ENCODE data around the gene HS3ST6.
"Not testable (repeated sequence)": the region's sequence is repeated elsewhere in the genome, so short reads cannot be mapped to it uniquely, and the experiment has no call there.

HS3ST6 gene

GRCh38 chr16:1946495-1947368 is 28.5 kb upstream of the HS3ST6 start:
- no peak for DNase-seq

GRCh38 chr16:1945559-1946391 is 27.6 kb upstream of the HS3ST6 start:
- DNase-seq, result no peak

- DNase-seq, result no peak
These were observed 26.5 kb upstream of the HS3ST6 start for GRCh38 chr16:1944612-1945199.

GRCh38 chr16:1942810-1943726 is 24.9 kb upstream of the HS3ST6 start, which contains the start of gene MSRB1:
Gene MSRB1, minus strand, starts transcription at chr16:1943199. Its CDS starts 43 bp downstream, at chr16:1943156.
- peak; percentile 99 for DNase-seq

DNA sequence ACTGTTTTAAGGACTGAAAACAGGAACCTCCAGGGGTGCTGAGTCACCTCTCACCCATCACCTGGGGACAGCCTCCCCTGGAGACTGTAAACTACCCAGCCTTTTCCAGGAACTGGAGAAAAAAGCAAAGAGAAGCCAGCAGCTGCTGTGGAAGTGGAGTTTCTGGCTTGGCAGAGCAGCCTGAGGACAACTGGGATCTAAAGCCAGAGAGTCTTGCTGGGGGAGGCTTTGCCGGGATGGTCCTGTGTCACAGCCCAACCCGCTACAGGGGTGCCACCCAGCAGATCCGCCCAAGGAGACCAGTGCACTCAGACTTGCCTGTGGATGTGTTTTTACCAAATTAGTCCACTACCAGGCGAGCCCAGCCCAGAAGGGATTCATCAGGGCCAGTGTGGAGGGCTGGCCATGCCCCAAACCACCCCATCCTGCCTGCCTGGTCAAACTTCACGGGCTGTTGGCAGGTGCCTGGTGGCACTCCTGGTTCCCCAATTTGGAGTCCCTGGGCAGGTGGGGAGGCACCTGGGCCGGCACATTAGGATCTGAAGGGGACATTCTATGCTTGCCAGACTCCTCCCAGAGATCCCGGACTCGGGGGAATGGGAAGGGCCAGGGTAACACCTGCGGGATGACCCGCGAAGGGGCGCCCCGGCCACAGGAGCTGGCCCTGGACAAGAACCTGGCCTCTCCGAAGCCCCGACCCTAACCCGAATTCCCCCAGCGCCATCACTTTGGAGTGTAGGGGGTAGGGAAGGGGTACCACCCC is 24.0 kb upstream of the HS3ST6 start:
- DNase-seq, result no peak

DNA sequence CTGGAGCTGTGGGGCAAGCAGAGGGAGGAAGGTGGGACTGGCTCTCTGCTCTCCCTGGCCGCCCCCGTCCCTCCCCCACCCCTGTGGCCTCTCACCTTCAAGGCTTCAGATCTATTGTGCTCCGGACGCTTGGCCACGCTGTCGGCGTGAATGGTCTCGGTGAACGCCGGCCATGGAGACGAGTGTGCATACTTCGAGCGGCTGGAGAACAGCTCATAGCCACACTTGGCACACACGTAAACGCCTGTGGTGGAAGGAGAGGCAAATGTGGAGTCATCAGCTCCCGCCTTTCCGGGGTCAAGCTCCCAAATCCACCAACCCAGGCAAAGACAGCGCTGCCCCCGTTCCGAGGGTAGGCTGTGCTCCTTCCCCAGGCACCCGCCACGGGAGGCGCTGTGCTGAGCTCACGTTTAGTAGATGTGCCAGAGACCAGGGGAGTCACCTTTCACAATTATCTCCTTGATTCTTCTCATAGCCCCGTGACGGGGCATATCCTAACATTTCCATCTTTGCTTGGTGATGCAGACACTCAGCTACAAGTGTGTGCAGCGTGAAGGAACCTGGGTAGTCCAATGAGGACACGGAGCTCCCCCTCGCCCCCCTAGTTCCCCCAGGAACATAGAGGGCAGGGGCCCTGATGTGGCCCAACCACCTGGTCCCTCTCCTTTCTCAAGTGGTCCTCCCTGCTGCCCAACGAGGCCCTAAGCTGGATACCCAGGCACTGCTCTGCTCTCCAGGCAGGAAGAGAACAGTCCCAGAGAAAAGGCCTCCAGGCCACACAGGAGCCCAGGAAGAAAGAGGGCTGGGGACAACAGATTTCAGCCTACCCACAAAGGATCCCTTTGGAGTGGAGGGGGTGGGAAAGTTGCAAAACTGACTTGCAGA is 23.2 kb upstream of the HS3ST6 start:
- DNase-seq, result no peak

- DNase-seq, result no peak
These were observed 22.3 kb upstream of the HS3ST6 start for GRCh38 chr16:1940273-1941161.

DNA sequence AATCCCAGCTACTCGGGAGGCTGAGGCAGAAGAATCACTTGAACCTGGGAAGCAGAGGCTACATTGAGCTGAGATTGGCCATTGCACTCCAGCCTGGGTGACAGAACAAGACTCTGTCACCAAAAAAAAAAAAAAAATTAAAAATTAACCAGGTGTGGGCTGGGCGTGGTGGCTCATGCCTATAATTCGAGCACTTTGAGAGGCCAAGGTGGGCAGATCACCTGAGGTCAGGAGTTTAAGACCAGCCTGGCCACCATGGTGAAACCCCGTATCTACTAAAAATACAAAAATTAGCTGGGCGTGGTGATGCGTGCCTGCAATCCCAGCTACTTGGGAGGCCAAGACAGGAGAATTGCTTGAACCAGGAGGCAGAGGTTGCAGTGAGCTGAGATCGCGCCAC is 21.6 kb upstream of the HS3ST6 start:
- DNase-seq, result not testable (repeated sequence)

DNA sequence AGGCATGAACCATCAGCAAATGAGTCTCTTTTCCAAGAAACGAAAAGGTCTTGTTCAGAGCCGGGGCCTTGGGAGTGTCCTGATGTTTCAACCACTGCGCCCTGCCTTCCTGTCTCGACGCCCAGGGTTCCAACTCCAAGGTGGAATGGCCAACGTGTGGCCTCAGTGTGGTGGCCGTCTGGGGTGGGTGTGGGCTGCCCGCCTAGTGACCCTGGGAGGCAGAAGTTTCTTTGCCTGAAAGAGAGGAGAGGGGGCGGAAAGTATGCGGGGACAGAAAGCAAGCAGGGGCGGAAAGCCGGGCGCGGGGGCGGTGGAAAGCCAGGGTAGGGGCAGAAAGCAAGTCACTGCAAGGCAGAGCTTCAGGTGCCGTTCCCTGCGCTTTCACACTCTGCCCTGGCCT is 20.7 kb upstream of the HS3ST6 start:
- DNase-seq, result no peak

DNA sequence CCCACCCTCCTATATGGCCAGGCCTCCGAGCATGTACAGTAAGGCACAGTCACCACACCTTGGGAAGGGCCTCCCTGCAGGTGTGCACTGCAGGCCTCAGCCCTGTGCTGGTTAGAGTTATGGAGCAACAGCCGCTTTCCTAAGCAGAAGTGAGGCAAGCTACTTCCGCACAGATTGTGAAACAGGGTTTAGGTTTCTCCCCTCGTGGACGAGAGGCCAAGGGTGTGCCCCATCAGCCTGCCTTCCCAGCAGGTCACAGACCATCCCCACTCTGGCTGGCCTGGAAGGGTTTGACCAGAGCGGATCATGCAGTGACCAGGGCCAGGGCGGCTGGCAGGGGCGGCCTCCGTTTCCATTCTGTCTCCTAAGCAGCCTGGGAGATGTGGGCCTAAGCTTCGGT is 20.1 kb upstream of the HS3ST6 start:
- DNase-seq, result no peak

DNA sequence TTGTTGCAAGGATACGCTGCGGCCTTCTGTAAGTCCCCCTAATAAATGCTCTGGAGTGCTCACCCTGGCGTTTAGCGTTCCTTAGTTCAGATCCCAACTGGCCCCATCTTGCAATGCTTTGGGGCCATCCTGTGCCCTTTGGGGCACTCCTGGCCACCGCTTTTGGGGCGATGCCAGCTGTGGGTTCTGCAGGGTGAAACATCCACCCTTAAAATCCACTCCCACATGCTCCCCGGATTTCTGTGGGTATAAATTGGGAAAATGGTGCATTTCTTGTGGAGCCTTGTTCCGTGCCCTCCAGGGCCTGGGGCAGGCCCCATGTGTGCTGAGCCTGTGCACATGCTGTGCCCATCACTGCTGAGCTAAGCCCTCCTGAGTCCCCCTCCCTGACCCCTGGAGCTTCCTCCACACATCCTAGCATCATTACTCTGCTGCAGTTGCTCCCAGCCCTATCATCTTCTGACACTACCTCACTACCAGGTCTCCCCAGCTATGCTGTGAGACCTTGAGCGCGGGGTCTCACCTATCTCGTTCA is 18.8 kb upstream of the HS3ST6 start:
- no peak for DNase-seq

GRCh38 chr16:1933097-1933661 is 15.0 kb upstream of the HS3ST6 start:
- DNase-seq, result no peak

GRCh38 chr16:1932050-1933028 is 14.1 kb upstream of the HS3ST6 start:
- no peak for DNase-seq

- DNase-seq, result no peak
These were observed 12.1 kb upstream of the HS3ST6 start for GRCh38 chr16:1930338-1930720.

DNA sequence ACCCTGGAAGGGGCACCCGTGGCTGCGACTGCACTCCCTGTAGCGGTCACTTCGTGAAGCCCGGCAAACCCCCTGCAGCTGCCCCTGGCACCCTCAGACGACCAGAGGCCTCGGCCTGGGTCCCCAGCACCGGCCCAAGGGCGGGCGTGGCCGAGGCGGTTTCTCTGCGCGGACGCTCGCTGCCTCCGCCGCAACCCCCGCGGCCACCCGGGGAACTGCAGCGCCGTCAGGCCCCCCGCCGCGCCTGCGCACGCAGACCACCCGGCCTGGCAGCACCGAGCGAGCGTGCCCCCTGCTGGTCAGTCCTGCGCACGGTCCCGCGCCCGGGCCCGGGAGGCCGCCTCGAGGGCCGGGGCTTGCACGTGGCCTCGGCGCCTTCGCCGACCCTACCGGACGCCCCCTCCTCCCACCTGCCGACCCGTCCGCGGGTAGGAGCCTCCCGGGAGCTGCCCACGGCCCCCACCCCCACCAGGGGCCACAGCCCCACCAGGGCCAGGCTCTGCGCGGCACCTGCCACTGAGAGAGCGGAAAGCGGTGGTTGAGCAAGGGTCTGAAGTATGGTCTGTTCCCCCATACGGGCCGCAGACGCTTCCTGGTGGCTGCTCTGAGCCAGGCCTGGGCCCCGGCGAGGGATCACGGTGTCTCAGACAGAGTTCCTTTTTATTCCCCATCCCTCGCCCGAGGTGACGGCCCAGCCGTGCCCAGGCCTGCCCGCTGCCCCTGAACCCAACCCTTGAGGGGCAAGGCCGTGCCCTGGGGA is 11.5 kb upstream of the HS3ST6 start:
- peak; percentile 99 for DNase-seq

- no peak for DNase-seq
These were observed 10.9 kb upstream of the HS3ST6 start for GRCh38 chr16:1929105-1929504.

GRCh38 chr16:1926271-1926670 is 8.1 kb upstream of the HS3ST6 start:
- no peak for DNase-seq

Measured in activated CD4-positive, CD25-positive, alpha-beta regulatory T cell treated with anti-CD3 and anti-CD28 coated beads, Interleukin-2, amount 50 U/mL, for 72 hours (primary cell).